ENCODE measurements around the gene CFAP299. TPM values are rescaled to one million over a fixed set of nuclear protein-coding genes. Genes with fewer than 3 reads are reported as not detected.
A peak's percentile ranks its signal among the peaks of the same experiment; 100 is the strongest.

Gene CFAP299
- total and polyA plus RNA-seq, 2 of the 13 experiments (the other 11 are each of a cell fraction or from before 2014, with no cell fraction given), result not detected

GRCh38 chr4:80335226-80335553, 340 bp upstream of the CFAP299 start:
- BruUV-seq (replicated peaks), result no TSS peak
- no peaks in the 10 kb centered on the region for H3K79me2 ChIP-seq (ENCODE audit: insufficient read depth, low read length)
- CTCF ChIA-PET (ENCODE audit: low intra/inter-chr PET ratio, low total read pairs), result interaction anchor here (1.1 kb wide), 1 partner anchor 1383 kb away, joined by 5 read pairs; no protein-coding TSS in a partner anchor
- peak overlapping the region; percentile 97 for H3K4me2 ChIP-seq (ENCODE audit: low read depth, low read length)
- peak overlapping the region; percentile 23 for H2AFZ ChIP-seq (ENCODE audit: low read length)
- H4K20me1 ChIP-seq (ENCODE audit: insufficient read depth, low read length), result peaks cover 2% of the 10 kb centered on the region; the same call in 1 of the 2 replicates
- peak overlapping the region; percentile 18 to 77 (median 60); a peak in 4 of 6 replicates for H3K4me3 ChIP-seq (replicated peaks in 1 of 3; ENCODE audit: insufficient read depth in 1 of 3, low read depth in 2 of 3, low read length in 3 of 3)
- DNase-seq (ENCODE audit: low spot score), result no peak
- POLR2A ChIA-PET, result no interaction called here
- H3K27me3 ChIP-seq (ENCODE audit: control insufficient read depth in 1 of 2, insufficient read depth in 2 of 2, low read length in 2 of 2), result peaks cover 0 to 14% of the 10 kb centered on the region in 2 experiments; a peak in 2 of 5 replicates
- H3K36me3 ChIP-seq (replicated peaks in 1 of 2; ENCODE audit: control insufficient read depth in 1 of 2, insufficient read depth in 2 of 2, low read length in 2 of 2), result no peaks in the 10 kb centered on the region
- in situ Hi-C loops (cut with HindIII; ENCODE audit: extremely low pct_ligation_motif_present, low pct_unique_long_range_greater_than_20kb), result no loop called here
- TF ChIP-seq ZNF878 (CRISPR knock-in tag; IDR thresholded peaks at IDR 0.05) (0 out of 2 replicates have a peak, but pooled peaks have one; percentile 61), ZC3H4 (CRISPR knock-in tag; IDR thresholded peaks at IDR 0.05; ENCODE audit: borderline replicate concordance) (no peak), CSRNP1 (CRISPR knock-in tag; IDR thresholded peaks at IDR 0.05) (0 out of 2 replicates have a peak, but pooled peaks have one; percentile 8)
- TF ChIP-seq, protein P1, sequence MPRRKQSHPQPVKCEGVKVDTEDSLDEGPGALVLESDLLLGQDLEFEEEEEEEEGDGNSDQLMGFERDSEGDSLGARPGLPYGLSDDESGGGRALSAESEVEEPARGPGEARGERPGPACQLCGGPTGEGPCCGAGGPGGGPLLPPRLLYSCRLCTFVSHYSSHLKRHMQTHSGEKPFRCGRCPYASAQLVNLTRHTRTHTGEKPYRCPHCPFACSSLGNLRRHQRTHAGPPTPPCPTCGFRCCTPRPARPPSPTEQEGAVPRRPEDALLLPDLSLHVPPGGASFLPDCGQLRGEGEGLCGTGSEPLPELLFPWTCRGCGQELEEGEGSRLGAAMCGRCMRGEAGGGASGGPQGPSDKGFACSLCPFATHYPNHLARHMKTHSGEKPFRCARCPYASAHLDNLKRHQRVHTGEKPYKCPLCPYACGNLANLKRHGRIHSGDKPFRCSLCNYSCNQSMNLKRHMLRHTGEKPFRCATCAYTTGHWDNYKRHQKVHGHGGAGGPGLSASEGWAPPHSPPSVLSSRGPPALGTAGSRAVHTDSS (CRISPR knock-in tag; conservative IDR thresholded peaks at IDR 0.05), result no peak
- H3K9ac ChIP-seq (ENCODE audit: insufficient read depth, low read depth, low read length), result no peak overlapping the region
- 2% methylated on average over 3 of the region's 3 CpGs for WGBS (ENCODE audit: low lambda C conversion rate)
- no peaks in the 10 kb centered on the region for H3K9me3 ChIP-seq (ENCODE audit: low read length)
- H3K27ac ChIP-seq (ENCODE audit: extremely low read length, insufficient read depth, low read length), result no peak overlapping the region
- intact Hi-C loops (cut with micrococcal nuclease; ENCODE audit: unreplicated experiment), result loop anchor here (5.0 kb wide), 2 partner anchors 113 to 1383 kb away; no protein-coding TSS in a partner anchor
- no peak for ATAC-seq
- peaks cover 9% of the 10 kb centered on the region for H3K4me1 ChIP-seq (ENCODE audit: insufficient read depth, low read length)
- no peak for FAIRE-seq

Measured in HepG2 (cell line).